NCI-H2196 (cell line): ENCODE data around the gene SLC2A8.

Experiments used
- DNase-seq: peaks from one replicate; lab custom pipeline; 2025; ENCODE audit not compliant: unreplicated experiment; lab: John Stamatoyannopoulos, UW

Gene SLC2A8

GRCh38 chr9:127398715-127399400, 1.9 kb downstream of the SLC2A8 start:
- DNase-seq: no peak

GRCh38 chr9:127399736-127400269, 2.8 kb downstream of the SLC2A8 start:
- DNase-seq: no peak

GRCh38 chr9:127402401-127403090, 5.6 kb downstream of the SLC2A8 start:
- DNase-seq: no peak

DNA sequence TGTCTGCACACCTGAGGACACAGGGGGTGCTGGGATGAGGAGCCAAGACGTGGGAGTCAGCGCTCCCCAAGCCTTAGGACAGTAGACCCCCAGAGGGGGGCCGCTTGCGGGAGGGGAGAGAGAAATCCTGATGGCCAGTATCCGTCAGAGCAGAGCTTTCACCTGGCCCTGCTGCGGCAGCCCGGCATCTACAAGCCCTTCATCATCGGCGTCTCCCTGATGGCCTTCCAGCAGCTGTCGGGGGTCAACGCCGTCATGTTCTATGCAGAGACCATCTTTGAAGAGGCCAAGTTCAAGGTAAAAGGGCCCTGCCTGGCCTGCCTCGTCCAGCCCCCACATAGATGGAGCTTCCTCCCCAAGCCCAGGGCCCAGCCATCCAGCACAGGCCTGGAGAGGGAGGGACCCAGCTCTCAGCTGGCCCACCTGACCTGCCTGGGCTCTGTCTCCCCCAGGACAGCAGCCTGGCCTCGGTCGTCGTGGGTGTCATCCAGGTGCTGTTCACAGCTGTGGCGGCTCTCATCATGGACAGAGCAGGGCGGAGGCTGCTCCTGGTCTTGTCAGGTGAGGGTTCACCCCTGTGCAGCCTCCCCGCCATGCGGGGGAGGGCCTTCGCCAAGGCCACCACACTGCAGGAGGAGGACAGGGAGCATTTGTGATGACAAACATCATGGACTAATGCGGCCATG, 6.7 kb downstream of the SLC2A8 start:
- no peak for DNase-seq

DNA sequence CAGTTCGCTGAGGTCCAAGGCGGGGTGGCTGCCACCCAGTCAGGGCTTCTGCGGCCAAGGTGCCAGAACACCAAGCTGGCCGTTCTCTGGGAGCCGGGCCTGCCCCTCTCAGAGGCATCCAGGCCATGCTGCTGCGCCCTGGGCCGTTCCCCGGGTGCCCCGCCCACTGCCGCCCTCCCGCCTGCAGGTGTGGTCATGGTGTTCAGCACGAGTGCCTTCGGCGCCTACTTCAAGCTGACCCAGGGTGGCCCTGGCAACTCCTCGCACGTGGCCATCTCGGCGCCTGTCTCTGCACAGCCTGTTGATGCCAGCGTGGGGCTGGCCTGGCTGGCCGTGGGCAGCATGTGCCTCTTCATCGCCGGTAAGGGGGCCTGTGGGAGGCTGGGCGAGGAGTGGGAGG, 7.7 kb downstream of the SLC2A8 start:
- DNase-seq: no peak

DNA sequence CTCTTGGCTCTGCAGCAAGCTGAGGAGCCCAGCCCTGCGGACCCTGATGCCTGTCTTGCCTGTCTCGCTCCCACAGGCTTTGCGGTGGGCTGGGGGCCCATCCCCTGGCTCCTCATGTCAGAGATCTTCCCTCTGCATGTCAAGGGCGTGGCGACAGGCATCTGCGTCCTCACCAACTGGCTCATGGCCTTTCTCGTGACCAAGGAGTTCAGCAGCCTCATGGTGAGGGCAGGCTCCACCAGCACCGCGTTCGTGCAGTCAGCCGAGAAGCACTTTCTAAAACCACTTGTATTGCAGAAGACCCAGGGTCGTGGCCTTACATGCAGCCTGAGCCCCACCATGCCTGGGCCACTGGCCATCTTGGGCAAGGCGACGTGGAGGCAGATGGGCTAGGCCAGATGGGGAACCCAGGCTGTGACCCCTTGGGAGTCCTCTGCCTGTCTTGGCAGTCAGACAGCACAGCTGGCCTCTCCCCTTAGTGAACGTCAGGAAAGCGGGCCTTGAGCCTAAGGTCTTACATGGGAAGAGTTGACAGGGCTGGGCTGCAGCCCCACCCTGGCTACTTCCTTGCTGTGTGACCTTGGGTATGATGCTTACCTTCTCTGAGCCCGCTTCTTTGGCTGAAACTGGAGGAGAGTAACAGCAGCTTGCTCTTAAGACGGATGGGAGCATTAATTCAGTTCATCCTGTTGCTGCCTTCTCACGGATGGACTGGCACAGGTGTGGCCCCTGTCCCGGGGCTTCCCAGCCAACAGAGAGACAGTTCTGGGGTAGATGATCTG, 8.6 kb downstream of the SLC2A8 start:
- no peak for DNase-seq

- no peak for DNase-seq
These were observed 10.0 kb downstream of the SLC2A8 start for GRCh38 chr9:127406799-127407491.

- DNase-seq: no peak
These were observed 10.5 kb downstream of the SLC2A8 start for GRCh38 chr9:127407492-127407843.

- no peak for DNase-seq
These were observed 14.2 kb downstream of the SLC2A8 start for GRCh38 chr9:127411122-127411521.

- no peak for DNase-seq
These were observed 18.2 kb downstream of the SLC2A8 start for GRCh38 chr9:127415141-127415540.

GRCh38 chr9:127415657-127416056, 18.7 kb downstream of the SLC2A8 start:
- no peak for DNase-seq

GRCh38 chr9:127417131-127418036, 20.4 kb downstream of the SLC2A8 start:
- peak; percentile 10 for DNase-seq

GRCh38 chr9:127418037-127418471, 21.1 kb downstream of the SLC2A8 start:
- peak; percentile 22 for DNase-seq

GRCh38 chr9:127419348-127419747, 22.4 kb downstream of the SLC2A8 start:
- DNase-seq: no peak

- no peak for DNase-seq
These were observed 24.1 kb downstream of the SLC2A8 start for GRCh38 chr9:127421057-127421456.

DNA sequence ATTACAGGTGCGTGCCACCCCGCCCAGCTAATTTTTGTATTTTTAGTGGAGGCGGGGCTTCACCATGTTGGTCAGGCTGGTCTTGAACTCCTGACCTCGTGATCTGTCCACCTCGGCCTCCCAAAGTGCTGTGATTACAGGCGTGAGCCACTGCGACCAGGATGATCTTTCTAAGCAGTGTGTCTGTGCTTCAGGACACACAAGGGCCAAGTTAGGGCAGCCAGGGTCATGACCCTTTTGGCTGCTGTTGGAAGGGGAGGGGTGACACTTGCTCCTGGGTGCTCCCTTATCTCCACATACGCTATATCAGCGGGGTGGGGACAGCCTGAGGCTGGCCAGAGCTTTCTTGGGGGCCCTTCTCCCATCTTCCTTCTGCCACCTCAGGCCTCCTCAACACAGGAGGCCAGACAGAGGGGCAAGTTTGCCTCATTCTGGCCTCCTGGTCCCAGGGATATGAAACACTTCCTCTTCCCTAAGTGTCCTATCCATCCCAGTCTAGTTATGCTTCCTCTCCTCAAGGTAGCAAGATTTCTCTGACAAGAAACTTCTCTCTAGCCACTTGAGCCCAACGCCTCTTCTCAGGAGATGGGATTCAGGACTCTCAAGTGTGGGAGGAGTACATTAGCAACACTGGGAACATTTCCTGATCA, 25.3 kb downstream of the SLC2A8 start:
- no peak for DNase-seq

DNA sequence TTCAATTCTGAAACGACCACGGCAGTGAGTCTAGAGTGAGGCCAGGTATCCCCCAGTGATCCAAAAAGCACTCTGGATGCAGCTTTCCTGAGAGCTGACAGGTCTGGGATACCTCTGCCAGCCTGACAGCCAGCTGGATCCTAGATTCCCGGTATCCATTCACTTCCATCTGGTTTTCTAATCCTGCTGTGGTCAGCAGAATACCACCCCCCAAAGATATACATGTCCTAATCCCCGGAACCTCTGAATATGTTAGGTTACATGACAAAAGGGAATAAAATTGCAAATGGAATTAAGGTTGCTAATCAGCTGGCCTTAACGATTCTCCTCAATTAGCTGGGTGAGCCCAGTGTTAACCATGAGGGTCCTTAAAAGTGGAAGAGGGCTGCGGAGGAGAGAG, 25.8 kb downstream of the SLC2A8 start:
- no peak for DNase-seq

GRCh38 chr9:127423476-127423933, 26.5 kb downstream of the SLC2A8 start:
- DNase-seq: no peak
